HL-60 (cell line): ENCODE measurements around the gene PLA2G4B.

Experiments used
- DNase-seq, 2 experiments: peaks; one replicate each; pipeline ENCODE4 v3.0.0-alpha.2; 2010 to 2020; ENCODE audit warnings: low read depth in 1 of 2, low spot score in 1 of 2
- H3K27ac ChIP-seq: fragments of 250-450 bp; sonication (Bioruptor Pico); replicated peaks from 2 replicates; pipeline ENCODE4 v1.5.1; 2020; ENCODE audit warnings: mild to moderate bottlenecking, moderate library complexity
- H3K27me3 ChIP-seq: fragments of 250-450 bp; sonication (Bioruptor Pico); 2 replicates; pipeline ENCODE4 v1.5.1; 2021; ENCODE audit warnings: mild to moderate bottlenecking, moderate library complexity; ENCODE audit not compliant: insufficient read depth, poor library complexity, severe bottlenecking
- H3K4me3 ChIP-seq: replicated peaks from 2 replicates; pipeline ENCODE4 v1.5.1; 2011; ENCODE audit warnings: mild to moderate bottlenecking, control low read depth, low read length; ENCODE audit not compliant: insufficient read depth
- GABPA ChIP-seq: IDR thresholded peaks from 2 replicates; pipeline ENCODE4 v1.6.1; 2012; ENCODE audit warnings: low read depth
- POLR2AphosphoS5 ChIP-seq: IDR thresholded peaks from 2 replicates; pipeline ENCODE4 v1.6.1; 2012; ENCODE audit warnings: low read depth
- SPI1 ChIP-seq: IDR thresholded peaks from 2 replicates; pipeline ENCODE4 v1.6.1; 2012; ENCODE audit warnings: low read depth, mild to moderate bottlenecking, borderline replicate concordance
- TF ChIP-seq, protein P1 (sequence below): IDR thresholded peaks from 2 replicates; pipeline ENCODE4 v1.6.1; 2012; ENCODE audit warnings: low read depth; ENCODE audit not compliant: insufficient replicate concordance
- TF ChIP-seq, protein P2 (sequence below): IDR thresholded peaks from one replicate; pipeline ENCODE4 v1.5.1; 2011; ENCODE audit warnings: low read length, control low read depth, inconsistent platforms; ENCODE audit not compliant: insufficient read depth

PLA2G4B gene

DNA sequence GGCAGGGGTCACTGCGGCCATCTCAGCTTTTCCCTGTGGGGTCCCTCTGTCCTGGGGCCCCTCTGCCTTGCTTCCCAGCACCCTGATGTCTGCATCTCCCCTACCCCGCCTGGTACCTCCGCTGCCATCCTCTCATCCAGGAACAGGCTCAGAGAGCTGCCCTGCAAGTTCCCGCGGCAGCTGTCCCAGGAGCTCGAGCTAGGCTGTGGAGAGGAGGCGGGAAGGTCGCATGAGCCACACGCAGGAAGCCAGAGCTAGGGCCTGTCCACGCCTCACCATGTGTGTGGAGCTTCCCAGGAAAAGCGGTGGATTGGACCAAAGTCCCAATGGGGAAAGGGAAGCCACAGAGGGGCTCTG is 12.5 kb downstream of the PLA2G4B start:
- TF ChIP-seq SPI1 (no peak), POLR2AphosphoS5 (no peak), GABPA (no peak)
- TF ChIP-seq, protein P1, sequence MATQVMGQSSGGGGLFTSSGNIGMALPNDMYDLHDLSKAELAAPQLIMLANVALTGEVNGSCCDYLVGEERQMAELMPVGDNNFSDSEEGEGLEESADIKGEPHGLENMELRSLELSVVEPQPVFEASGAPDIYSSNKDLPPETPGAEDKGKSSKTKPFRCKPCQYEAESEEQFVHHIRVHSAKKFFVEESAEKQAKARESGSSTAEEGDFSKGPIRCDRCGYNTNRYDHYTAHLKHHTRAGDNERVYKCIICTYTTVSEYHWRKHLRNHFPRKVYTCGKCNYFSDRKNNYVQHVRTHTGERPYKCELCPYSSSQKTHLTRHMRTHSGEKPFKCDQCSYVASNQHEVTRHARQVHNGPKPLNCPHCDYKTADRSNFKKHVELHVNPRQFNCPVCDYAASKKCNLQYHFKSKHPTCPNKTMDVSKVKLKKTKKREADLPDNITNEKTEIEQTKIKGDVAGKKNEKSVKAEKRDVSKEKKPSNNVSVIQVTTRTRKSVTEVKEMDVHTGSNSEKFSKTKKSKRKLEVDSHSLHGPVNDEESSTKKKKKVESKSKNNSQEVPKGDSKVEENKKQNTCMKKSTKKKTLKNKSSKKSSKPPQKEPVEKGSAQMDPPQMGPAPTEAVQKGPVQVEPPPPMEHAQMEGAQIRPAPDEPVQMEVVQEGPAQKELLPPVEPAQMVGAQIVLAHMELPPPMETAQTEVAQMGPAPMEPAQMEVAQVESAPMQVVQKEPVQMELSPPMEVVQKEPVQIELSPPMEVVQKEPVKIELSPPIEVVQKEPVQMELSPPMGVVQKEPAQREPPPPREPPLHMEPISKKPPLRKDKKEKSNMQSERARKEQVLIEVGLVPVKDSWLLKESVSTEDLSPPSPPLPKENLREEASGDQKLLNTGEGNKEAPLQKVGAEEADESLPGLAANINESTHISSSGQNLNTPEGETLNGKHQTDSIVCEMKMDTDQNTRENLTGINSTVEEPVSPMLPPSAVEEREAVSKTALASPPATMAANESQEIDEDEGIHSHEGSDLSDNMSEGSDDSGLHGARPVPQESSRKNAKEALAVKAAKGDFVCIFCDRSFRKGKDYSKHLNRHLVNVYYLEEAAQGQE: no peak
- TF ChIP-seq, protein P2, sequence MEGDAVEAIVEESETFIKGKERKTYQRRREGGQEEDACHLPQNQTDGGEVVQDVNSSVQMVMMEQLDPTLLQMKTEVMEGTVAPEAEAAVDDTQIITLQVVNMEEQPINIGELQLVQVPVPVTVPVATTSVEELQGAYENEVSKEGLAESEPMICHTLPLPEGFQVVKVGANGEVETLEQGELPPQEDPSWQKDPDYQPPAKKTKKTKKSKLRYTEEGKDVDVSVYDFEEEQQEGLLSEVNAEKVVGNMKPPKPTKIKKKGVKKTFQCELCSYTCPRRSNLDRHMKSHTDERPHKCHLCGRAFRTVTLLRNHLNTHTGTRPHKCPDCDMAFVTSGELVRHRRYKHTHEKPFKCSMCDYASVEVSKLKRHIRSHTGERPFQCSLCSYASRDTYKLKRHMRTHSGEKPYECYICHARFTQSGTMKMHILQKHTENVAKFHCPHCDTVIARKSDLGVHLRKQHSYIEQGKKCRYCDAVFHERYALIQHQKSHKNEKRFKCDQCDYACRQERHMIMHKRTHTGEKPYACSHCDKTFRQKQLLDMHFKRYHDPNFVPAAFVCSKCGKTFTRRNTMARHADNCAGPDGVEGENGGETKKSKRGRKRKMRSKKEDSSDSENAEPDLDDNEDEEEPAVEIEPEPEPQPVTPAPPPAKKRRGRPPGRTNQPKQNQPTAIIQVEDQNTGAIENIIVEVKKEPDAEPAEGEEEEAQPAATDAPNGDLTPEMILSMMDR: no peak
- no peaks in the 10 kb centered on the region for H3K27me3 ChIP-seq
- H3K27ac ChIP-seq: no peak overlapping the region
- no peak for DNase-seq
- H3K4me3 ChIP-seq: no peak overlapping the region

DNA sequence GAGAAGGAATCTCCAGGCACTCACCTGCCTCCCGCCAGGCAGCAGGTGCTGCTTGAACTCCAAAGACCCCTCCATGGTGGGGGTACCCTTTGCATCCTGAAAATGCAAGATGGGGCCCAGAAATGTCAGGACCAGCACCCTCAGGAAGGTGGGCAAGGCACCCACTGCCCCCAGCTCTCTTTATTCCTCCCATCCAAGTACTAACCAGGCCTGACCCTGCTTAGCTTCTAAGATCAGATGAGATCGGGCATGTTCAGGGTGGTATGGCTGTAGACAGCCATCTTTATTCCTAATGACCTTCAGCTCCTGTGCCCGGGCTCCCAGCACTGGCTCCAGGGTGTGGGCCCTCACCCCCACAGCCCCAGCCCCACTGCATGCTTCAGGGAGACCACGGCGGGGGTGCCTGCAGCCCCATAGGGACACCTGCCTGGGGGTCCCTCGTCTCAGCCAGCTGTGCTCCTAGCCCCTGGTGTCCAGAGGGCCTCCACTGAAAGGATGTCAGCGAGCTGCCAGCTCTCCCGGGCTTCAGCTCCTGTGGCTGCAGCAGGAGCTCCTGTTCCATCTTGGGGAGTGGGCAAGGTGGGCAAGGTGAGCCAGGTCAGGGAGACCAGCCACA is 13.2 kb downstream of the PLA2G4B start:
- no peaks in the 10 kb centered on the region for H3K27me3 ChIP-seq
- no peak overlapping the region for H3K27ac ChIP-seq
- no peak overlapping the region for H3K4me3 ChIP-seq
- DNase-seq: no peak
- TF ChIP-seq, protein P1: no peak
- no peak for TF ChIP-seq GABPA
- TF ChIP-seq SPI1: no peak
- TF ChIP-seq, protein P2: no peak
- no peak for TF ChIP-seq POLR2AphosphoS5

DNA sequence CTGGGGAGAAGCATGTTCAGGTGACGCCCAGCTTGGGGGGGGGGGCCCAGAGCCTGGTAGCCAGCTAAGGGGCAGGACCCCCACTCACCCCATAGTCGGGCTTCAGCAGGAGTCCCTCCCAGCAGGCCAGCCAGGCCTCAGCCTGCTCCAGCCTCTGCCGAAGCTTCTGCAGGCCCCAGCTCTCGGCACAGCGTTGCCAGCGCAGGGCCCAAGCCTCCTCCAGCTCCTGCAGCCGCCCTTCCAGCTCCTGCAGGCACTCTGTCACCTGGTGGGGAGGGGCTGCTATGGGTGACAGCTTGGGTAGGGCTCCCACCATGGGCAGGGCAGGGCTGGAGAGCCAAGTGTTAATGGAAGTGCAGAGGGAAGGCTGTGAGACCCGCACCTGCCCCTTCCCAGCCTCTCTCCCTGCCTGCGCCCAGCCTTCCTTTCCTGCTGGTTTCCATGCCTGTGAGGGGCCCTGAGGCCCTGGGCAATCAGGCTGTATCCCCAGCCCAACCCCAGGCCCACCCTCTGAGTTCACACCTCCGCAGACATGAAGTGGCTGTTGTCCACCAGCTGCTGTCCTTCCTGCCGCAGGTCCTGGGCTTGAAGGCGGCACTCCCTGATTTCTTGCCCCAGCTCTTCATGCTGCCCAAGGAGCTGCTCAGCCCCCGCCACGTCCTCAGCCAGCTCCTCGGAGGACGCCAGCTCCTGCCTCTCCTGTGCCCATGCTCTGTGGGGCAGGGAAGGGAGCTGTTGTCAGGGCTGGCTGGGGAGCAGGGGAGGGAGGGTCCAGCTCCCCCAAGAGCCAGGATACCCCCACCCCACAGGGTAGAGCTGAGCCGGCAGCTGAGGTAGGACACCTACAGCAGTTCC is 14.3 kb downstream of the PLA2G4B start:
- DNase-seq: no peak
- no peaks in the 10 kb centered on the region for H3K27me3 ChIP-seq
- no peak overlapping the region for H3K27ac ChIP-seq

More for the DNA sequence above, 14.3 kb downstream of the PLA2G4B start:
- no peak overlapping the region for H3K4me3 ChIP-seq
- TF ChIP-seq GABPA (no peak), POLR2AphosphoS5 (no peak), SPI1 (no peak)
- TF ChIP-seq, protein P1: no peak
- TF ChIP-seq, protein P2: no peak
